Epithelial cell of esophagus (primary cell): ENCODE measurements around the gene SMAD5.

ENCODE experiments used
- DNase-seq: peaks from one replicate; pipeline ENCODE4 v3.0.0; 2010; ENCODE audit warnings: low read depth
- H3K4me3 ChIP-seq: 2 replicates; pipeline ENCODE4 v1.5.1; 2011; ENCODE audit warnings: mild to moderate bottlenecking, low read length, control low read depth
- CTCF ChIP-seq: IDR thresholded peaks from 2 replicates; pipeline ENCODE4 v1.5.1; 2011; ENCODE audit warnings: low read depth, mild to moderate bottlenecking, low read length, control low read depth, inconsistent platforms; ENCODE audit not compliant: insufficient read depth; ENCODE audit errors: missing control alignments

SMAD5 gene

DNA sequence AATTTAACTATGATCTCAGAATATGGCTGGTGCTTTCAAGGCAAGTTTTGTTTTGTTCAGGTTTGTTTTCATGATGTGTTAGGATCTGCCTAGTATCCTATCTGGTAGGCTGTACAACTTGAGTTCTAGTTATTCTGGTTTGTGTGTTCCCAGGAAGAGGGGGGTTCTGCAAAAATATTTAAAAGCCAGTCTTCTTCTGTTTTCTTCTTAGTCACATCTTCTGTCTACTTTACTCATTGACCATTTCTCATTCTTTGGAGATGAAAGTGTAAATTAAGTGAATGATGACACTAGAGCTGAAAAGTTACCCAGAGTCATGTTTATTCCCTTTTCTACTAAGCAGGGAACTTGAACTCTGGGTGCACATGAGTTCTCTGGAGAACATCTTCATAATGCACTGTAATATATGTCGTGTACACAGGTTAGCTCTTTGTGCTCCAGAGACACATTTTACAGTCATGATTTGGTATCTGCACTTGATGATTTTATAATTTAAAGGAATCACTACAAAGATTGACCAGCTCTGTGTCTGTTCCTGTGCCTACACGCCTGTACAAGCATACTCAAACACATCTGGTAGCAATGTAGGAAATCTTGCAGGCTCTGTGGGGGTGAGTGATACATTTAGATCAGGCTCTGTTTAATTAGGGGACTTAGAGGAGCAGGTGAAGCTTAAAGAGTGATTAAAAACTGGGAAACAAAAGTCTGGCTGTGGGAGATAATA, 5.0 kb downstream of the SMAD5 start:
- peak; percentile 90 for DNase-seq

GRCh38 chr5:136141561-136141960, 8.9 kb downstream of the SMAD5 start:
- DNase-seq: peak; percentile 47
- H3K4me3 ChIP-seq: no peak overlapping the region
- no peak for TF ChIP-seq CTCF

More for the DNA sequence above, 5.0 kb downstream of the SMAD5 start:
- peak overlapping the region; percentile 16 for H3K4me3 ChIP-seq
- TF ChIP-seq CTCF: no peak

DNA sequence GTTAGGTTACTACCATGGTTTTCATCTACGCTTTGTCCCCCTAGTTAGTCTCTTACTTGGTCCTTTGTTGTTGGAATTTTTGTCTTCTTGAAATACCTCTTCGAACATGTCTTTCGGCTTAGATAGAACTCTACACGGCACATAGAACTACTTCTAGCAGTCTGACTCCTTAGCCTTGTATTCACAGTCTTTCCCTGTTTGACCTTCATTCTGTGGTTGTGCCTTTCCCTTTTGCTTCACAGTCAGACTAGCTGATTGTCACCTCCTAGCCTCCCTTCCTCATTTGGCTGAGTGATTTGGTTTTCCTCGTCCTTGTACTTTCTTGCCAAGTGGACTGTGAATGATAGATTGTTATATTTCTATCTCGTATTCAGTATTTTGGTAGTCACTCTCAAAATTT, 10.7 kb downstream of the SMAD5 start:
- DNase-seq: no peak
- H3K4me3 ChIP-seq: no peak overlapping the region
- TF ChIP-seq CTCF: no peak

- no peak for DNase-seq
- no peak for TF ChIP-seq CTCF
- H3K4me3 ChIP-seq: no peak overlapping the region
These were observed 11.1 kb downstream of the SMAD5 start for GRCh38 chr5:136143763-136144162.

- DNase-seq: no peak
- H3K4me3 ChIP-seq: no peak overlapping the region
- TF ChIP-seq CTCF: no peak
These were observed 12.4 kb downstream of the SMAD5 start for GRCh38 chr5:136145030-136145429.

- H3K4me3 ChIP-seq: no peak overlapping the region
- DNase-seq: no peak
- no peak for TF ChIP-seq CTCF
These were observed 13.6 kb downstream of the SMAD5 start for GRCh38 chr5:136146201-136146600.

GRCh38 chr5:136147632-136148031, 15.0 kb downstream of the SMAD5 start:
- H3K4me3 ChIP-seq: no peak overlapping the region
- DNase-seq: no peak
- no peak for TF ChIP-seq CTCF
